Esophagus muscularis mucosa (tissue), 4 donors: ENCODE measurements around the gene CPT1A. TPM values are rescaled to one million over a fixed set of nuclear protein-coding genes. Genes with fewer than 3 reads are reported as not detected.

ENCODE experiments used
- DNase-seq: peaks from one replicate; pipeline ENCODE4 v3.0.0-alpha.2; 2017; ENCODE audit errors: extremely low spot score
- H3K27ac ChIP-seq, 4 donors: fragments of 200-600 bp; sonication (generic); replicated peaks in 1 of 4; 1 replicate in 3 of 4; 2 replicates in 1 of 4; pipeline ENCODE4 v1.5.1; 2016 to 2019; ENCODE audit warnings: mild to moderate bottlenecking in 1 of 4
- H3K27me3 ChIP-seq, 4 donors: fragments of 200-600 bp; sonication (generic); one replicate each; pipeline versions ENCODE4 v1.5.1 to v1.6.0; 2016 to 2019
- H3K36me3 ChIP-seq, 4 donors: fragments of 200-600 bp; sonication (generic); one replicate each; pipeline ENCODE4 v1.5.1; 2016 to 2019
- H3K4me1 ChIP-seq, 4 donors: fragments of 200-600 bp; sonication (generic); one replicate each; pipeline ENCODE4 v1.5.1; 2016 to 2019
- H3K4me3 ChIP-seq, 4 donors: fragments of 200-600 bp; sonication (generic); 1 replicate in 2 of 4; 2 replicates in 2 of 4; pipeline ENCODE4 v1.5.1; 2016 to 2019; ENCODE audit warnings: mild to moderate bottlenecking in 4 of 4, moderate library complexity in 1 of 4
- H3K9me3 ChIP-seq, 4 donors: fragments of 200-600 bp; sonication (generic); 1 replicate in 3 of 4; 2 replicates in 1 of 4; pipeline ENCODE4 v1.5.1; 2016 to 2019
- EP300 ChIP-seq: sonication (generic); formaldehyde crosslinking; IDR thresholded peaks from one replicate; pipeline ENCODE4 v1.6.1; 2017; ENCODE audit warnings: antibody characterized with exemption
- POLR2A ChIP-seq: fragments of 450-650 bp; IDR thresholded peaks from one replicate; pipeline ENCODE4 v1.6.1; 2017; ENCODE audit warnings: antibody characterized with exemption, moderate library complexity, mild to moderate bottlenecking, low read depth
- POLR2AphosphoS5 ChIP-seq, 2 donors: sonication (generic); formaldehyde crosslinking; IDR thresholded peaks; one replicate each; pipeline ENCODE4 v1.6.1; 2017; ENCODE audit warnings: antibody characterized with exemption in 2 of 2
- WGBS: methylation state at CpG from one replicate; pipeline ENCODE4 v1.1.5; 2018; 5-methylcytosine and 5-hydroxymethylcytosine counted together
- intact Hi-C: fragments of 100-400 bp; cut with DNase I; formaldehyde crosslinking; loops from one replicate; pipeline ENCODE4 v1.15.1; 2023
- total RNA-seq, 4 donors: library from RNA; depleted of rRNA; stranded (reverse); fragments of >200 nt; gene quantifications; one replicate each; pipeline versions ENCODE4 v1.1.0 to v1.2.1, GENCODE V29; 2016
- TF ChIP-seq, protein P1 (sequence below), 3 experiments: fragments of 200-600 bp in 2 of 3; fragments of 450-650 bp in 1 of 3; sonication (generic) in 2 of 3; IDR thresholded peaks; one replicate each; pipeline ENCODE4 v1.5.1; 2017 to 2019; ENCODE audit warnings: antibody characterized with exemption in 3 of 3, mild to moderate bottlenecking in 2 of 3, moderate library complexity in 1 of 3

CPT1A gene
- total RNA-seq, 4 donors from 2014 or later = 36.1 to 122 (median 77.5) TPM

DNA sequence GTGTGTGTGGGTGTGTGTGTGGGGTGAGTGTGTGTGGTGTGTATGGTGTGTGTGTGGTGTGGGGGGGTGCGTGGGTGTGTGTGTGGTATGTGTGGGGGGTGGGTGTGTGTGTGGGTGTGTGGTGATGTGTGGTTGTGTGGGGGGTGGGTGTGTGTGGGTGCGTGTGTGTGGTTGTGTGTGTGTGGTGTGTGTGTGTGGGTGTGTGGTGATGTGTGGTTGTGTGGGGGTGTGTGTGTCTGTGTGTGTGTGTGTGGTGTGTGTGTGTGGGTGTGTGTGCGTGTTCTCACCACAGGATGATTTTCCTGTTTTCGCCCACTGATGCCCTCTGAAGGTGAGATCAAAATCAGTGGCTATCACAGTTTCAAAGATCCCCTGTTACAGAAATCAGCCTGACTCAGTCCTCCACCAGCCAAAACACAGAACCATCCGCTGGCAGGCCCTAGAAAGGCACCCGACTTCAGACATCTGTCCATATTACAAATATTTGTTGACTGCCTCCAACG, 24.7 kb downstream of the CPT1A start:
- WGBS = 51% methylated on average over 6 of the region's 7 CpGs
- Histone ChIP-seq H3K4me1 (peaks cover 16 to 39% (median 27%) of the 10 kb centered on the region in 4 donors), H3K9me3 (no peaks in the 10 kb centered on the region), H3K27me3 (no peaks in the 10 kb centered on the region), H3K27ac (no peak overlapping the region), H3K4me3 (no peak overlapping the region), H3K36me3 (peaks cover 6 to 53% (median 46%) of the 10 kb centered on the region in 4 donors)
- no peak for TF ChIP-seq POLR2A
- TF ChIP-seq, protein P1, sequence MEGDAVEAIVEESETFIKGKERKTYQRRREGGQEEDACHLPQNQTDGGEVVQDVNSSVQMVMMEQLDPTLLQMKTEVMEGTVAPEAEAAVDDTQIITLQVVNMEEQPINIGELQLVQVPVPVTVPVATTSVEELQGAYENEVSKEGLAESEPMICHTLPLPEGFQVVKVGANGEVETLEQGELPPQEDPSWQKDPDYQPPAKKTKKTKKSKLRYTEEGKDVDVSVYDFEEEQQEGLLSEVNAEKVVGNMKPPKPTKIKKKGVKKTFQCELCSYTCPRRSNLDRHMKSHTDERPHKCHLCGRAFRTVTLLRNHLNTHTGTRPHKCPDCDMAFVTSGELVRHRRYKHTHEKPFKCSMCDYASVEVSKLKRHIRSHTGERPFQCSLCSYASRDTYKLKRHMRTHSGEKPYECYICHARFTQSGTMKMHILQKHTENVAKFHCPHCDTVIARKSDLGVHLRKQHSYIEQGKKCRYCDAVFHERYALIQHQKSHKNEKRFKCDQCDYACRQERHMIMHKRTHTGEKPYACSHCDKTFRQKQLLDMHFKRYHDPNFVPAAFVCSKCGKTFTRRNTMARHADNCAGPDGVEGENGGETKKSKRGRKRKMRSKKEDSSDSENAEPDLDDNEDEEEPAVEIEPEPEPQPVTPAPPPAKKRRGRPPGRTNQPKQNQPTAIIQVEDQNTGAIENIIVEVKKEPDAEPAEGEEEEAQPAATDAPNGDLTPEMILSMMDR (IDR thresholded peaks at IDR 0.05) = no peak
- no peak for DNase-seq
- intact Hi-C loops = no loop called here

DNA sequence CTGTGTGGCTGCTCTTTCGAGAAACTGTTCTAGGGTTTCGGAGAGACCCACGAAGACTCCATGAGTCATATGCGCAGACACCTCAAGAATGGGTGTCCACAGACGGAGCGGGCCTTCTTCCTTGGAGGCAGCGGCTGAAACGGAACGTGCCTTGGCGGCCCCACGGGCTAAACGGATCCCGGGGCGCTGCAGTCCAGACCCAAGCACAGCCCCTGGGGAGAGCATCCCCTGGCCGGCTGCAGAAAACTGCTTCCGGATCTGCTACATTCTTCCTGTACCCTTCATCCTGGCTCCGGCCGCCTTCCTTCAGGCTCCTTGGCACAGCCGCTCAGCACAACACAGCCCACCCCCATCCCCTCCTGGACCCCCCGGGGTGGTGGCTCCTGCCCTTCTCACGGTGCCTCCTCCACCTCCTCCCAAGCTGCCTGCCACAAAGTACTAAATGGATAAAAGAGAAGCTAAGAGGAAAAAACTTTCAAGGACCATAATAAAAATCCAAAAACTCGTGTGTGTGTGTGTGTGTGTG, 25.4 kb downstream of the CPT1A start:
- intact Hi-C loops = no loop called here
- no peak for TF ChIP-seq POLR2A
- TF ChIP-seq EP300 = no peak
- no peak for TF ChIP-seq POLR2AphosphoS5 (IDR thresholded peaks at IDR 0.05)
- TF ChIP-seq, protein P1 (IDR thresholded peaks at IDR 0.05) = no peak
- WGBS = 85% methylated on average over 7 of the region's 22 CpGs
- H3K9me3 ChIP-seq = no peaks in the 10 kb centered on the region
- H3K36me3 ChIP-seq = peaks cover 11 to 58% (median 51%) of the 10 kb centered on the region in 4 donors
- H3K4me1 ChIP-seq = peaks cover 16 to 39% (median 27%) of the 10 kb centered on the region in 4 donors
- H3K4me3 ChIP-seq = no peak overlapping the region
- H3K27me3 ChIP-seq = no peaks in the 10 kb centered on the region
- no peak overlapping the region for H3K27ac ChIP-seq
- no peak for DNase-seq

DNA sequence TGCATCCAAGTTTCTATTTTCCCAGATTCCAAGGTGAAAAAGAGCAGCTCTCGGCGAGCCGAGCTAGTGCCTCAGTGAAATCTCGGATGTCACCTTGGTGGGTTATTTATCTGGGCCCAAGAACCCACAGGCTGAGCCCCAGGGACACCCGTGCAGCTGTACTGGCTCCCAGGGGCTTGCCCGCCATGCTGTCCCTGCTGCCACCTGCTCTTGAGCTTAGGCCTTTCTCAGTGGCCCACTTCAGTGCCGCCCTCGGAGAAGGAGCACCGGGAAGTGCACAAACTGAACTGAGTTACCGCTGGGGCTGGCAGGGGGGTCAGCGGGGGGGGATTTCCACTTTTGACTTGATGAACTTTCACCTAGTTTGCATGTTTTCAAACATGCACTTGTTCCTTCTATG, 27.9 kb downstream of the CPT1A start:
- Histone ChIP-seq H3K9me3 (no peaks in the 10 kb centered on the region), H3K4me1 (peaks cover 20 to 41% (median 31%) of the 10 kb centered on the region in 4 donors), H3K4me3 (no peak overlapping the region), H3K27ac (no peak overlapping the region), H3K36me3 (peaks cover 16 to 78% (median 62%) of the 10 kb centered on the region in 4 donors), H3K27me3 (no peaks in the 10 kb centered on the region)
- DNase-seq = no peak
- intact Hi-C loops = no loop called here
- WGBS = 93% methylated on average over 10 of the region's 11 CpGs
- TF ChIP-seq, protein P1 (IDR thresholded peaks at IDR 0.05) = no peak
- TF ChIP-seq POLR2AphosphoS5 (IDR thresholded peaks at IDR 0.05) (no peak), POLR2A (no peak), EP300 (no peak)

DNA sequence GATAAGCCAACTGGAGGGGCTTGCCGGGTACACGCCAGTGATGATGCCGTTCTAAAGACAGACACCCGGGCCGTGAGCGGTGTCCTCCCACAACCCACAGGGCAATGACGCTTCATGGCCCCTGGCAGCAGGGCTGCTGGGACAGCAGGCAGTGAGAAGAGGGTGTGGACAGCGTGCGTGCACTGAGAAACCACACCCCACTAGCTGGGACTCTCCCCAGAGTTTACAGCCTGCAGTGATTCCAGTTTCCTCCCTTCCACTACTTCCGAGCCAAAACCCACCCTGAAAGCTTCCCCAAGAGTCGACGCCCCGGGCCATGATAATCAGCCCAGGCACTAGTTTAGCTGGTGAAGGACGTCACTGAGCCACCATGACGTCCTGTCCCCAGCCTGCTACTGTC, 29.2 kb downstream of the CPT1A start:
- H3K36me3 ChIP-seq = peaks cover 20 to 78% (median 63%) of the 10 kb centered on the region in 4 donors
- H3K9me3 ChIP-seq = no peaks in the 10 kb centered on the region
- intact Hi-C loops = no loop called here
- H3K27me3 ChIP-seq = no peaks in the 10 kb centered on the region
- H3K4me1 ChIP-seq = peaks cover 19 to 30% (median 23%) of the 10 kb centered on the region in 4 donors
- 88% methylated on average over 13 of the region's 15 CpGs for WGBS
- DNase-seq = no peak
- H3K4me3 ChIP-seq = no peak overlapping the region
- TF ChIP-seq POLR2AphosphoS5 (IDR thresholded peaks at IDR 0.05) (no peak), POLR2A (no peak), EP300 (no peak)
- TF ChIP-seq, protein P1 (IDR thresholded peaks at IDR 0.05) = no peak
- H3K27ac ChIP-seq = no peak overlapping the region

DNA sequence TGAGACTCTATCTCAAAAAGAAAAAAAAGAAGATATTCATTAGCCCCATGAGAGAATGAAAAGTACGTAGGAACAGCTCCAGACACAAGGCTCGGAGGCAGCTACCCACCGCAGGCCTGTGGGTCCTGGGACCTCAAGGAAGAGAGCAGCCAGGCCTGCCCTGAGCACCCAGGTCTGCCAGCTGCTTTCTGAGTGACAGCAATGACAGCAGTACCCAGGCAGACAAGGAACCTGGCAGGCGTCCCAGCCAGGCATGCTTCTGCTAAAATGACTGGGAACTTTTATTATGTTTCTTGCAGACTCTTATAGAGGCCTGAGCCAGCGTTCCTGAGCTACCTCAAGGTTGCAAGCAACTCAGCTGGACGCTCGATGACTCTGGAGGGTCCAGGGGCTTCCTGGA, 31.6 kb downstream of the CPT1A start:
- H3K4me3 ChIP-seq = no peak overlapping the region
- intact Hi-C loops = no loop called here
- no peak for DNase-seq
- no peaks in the 10 kb centered on the region for H3K9me3 ChIP-seq
- peak in 1 of 2 donors; percentile 6 for TF ChIP-seq POLR2AphosphoS5 (IDR thresholded peaks at IDR 0.05)
- TF ChIP-seq EP300 = no peak
- no peak for TF ChIP-seq POLR2A
- TF ChIP-seq, protein P1 (IDR thresholded peaks at IDR 0.05) = no peak
- 64% methylated on average over 7 of the region's 7 CpGs for WGBS
- peaks cover 23 to 29% (median 27%) of the 10 kb centered on the region in 4 donors for H3K4me1 ChIP-seq
- H3K36me3 ChIP-seq = peaks cover 27 to 90% (median 72%) of the 10 kb centered on the region in 4 donors
- no peaks in the 10 kb centered on the region for H3K27me3 ChIP-seq
- H3K27ac ChIP-seq = peak overlapping the region in 2 of 4 donors; percentile 14 to 25
